Stimulated activated CD4-positive, alpha-beta T cell treated with anti-CD3 and anti-CD28 coated beads, TNF-alpha, amount 100 ng/mL, for 4 hours (primary cell): Measurements from ENCODE around the gene ARHGAP11A.

ENCODE experiments used
- DNase-seq, 3 experiments: peaks; one replicate each; pipeline ENCODE4 v3.0.0-alpha.2; 2020; ENCODE audit warnings: low read depth in 3 of 3

The ARHGAP11A gene

GRCh38 chr15:32656091-32656490 lies 40.8 kb downstream of the ARHGAP11A start:
- no peak for DNase-seq

- DNase-seq = no peak
Measured at GRCh38 chr15:32656496-32656895, 41.2 kb downstream of the ARHGAP11A start.

GRCh38 chr15:32657198-32657883 lies 42.0 kb downstream of the ARHGAP11A start:
- no peak for DNase-seq

- DNase-seq = no peak
Measured at GRCh38 chr15:32657941-32658340, 42.6 kb downstream of the ARHGAP11A start.

GRCh38 chr15:32659340-32660155 lies 44.2 kb downstream of the ARHGAP11A start:
- no peak for DNase-seq

GRCh38 chr15:32663671-32664070 lies 48.4 kb downstream of the ARHGAP11A start:
- no peak for DNase-seq

GRCh38 chr15:32664796-32665195 lies 49.5 kb downstream of the ARHGAP11A start:
- no peak for DNase-seq

GRCh38 chr15:32667321-32667720 lies 52.0 kb downstream of the ARHGAP11A start:
- no peak for DNase-seq

- DNase-seq = no peak
Measured at GRCh38 chr15:32668942-32669341, 53.6 kb downstream of the ARHGAP11A start.

- DNase-seq = no peak
Measured at GRCh38 chr15:32669896-32670611, 54.8 kb downstream of the ARHGAP11A start.

GRCh38 chr15:32670623-32671022 lies 55.3 kb downstream of the ARHGAP11A start:
- no peak for DNase-seq

- no peak for DNase-seq
Measured at GRCh38 chr15:32671339-32672325, 56.3 kb downstream of the ARHGAP11A start.

- no peak for DNase-seq
Measured at GRCh38 chr15:32674681-32675080, 59.4 kb downstream of the ARHGAP11A start.

GRCh38 chr15:32675466-32675865 lies 60.2 kb downstream of the ARHGAP11A start:
- DNase-seq = no peak

GRCh38 chr15:32676169-32676568 lies 60.9 kb downstream of the ARHGAP11A start:
- DNase-seq = no peak

- no peak for DNase-seq
Measured at GRCh38 chr15:32677238-32677750, 62.0 kb downstream of the ARHGAP11A start.

- no peak for DNase-seq
Measured at GRCh38 chr15:32679298-32679690, 64.0 kb downstream of the ARHGAP11A start.

- DNase-seq = no peak
Measured at GRCh38 chr15:32682569-32682968, 67.3 kb downstream of the ARHGAP11A start.

- DNase-seq = no peak
Measured at GRCh38 chr15:32682977-32683630, 67.8 kb downstream of the ARHGAP11A start.

- DNase-seq = no peak
Measured at GRCh38 chr15:32683906-32684584, 68.7 kb downstream of the ARHGAP11A start.
